D341Med (cell line): ENCODE results near the gene DNM1.

ENCODE experiments used
- DNase-seq: peaks from one replicate; pipeline ENCODE4 v3.0.0; 2012; ENCODE audit warnings: low spot score

Gene DNM1

DNA sequence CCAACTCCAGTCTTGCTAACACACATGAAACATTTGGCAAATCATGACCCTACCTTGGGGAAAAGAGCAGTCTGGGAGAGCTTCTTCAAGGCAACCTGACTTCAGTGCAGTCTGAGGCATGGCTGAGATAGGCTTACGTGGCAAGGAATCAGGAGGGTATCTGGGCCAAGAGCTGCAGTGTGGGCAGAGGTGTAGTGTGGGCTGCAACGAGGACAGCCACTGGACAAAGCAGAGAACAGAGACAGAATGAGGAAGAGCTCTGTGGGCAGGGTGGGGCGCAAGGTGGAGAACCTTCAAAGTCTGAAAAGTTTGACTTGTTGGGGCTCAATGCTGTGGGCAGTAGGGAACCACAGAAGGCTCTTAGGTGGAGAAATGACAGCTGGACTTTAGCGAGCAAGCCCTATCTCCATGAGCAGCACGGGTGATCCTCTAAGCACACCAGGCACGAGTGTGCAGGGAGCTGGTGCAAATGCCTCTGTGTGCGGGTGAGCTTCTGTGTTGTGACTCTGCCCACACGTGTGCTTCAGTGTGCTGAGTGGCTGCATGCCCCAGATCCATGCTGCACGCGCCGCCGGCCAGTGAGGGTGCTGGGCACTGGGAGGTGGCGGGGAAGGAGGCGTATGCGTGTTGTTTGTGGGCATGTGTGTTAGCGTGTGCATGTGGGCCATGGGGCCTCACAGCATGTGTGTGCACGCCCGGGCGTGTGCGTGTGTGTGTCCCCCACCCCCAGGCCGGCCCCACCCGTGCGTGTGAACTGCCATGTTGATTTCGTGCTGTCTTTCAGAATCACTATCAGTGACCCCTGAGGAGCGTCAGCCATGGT lies 49.3 kb downstream of the DNM1 start:
- no peak for DNase-seq

DNA sequence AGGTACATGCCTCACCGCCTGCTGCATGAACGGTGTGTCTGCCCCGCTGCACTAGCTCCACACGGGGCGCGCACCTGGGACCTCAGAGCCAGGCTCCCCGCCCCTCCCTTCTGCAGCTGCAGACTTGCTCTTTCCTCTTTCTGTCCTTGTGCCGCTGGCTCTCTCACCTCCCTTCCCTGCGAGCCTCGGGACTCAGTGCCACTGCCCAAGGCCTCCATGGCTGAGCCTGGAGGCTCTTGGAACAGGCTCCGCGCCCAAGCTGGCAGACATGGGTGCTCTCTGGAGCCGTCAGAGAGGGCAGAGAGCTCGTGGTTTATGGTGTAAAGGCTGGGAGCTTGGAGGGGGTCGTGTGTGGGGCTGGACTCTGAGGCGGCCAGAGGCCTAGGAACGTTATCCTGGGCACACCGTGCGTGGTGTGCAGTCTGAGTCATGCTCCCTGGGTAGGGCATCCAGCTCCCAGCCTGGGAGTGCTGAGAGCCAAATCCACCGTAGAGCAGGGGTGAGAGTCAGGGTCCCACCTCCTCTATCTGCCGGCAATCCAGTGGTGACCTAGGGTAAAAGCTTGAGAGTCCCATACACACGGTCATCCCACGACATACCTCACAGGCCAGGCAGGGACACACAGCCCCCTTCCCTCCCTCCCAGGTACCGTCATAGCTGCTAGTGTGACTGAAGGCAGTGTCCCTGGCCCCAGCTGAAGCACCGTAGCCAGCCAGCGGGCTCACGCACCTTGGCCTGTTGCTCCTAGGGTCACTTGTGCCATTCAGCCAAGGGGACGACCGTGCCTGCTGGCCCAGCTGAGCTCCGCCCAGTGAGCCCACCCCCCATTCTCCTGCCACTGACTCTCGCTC lies 50.2 kb downstream of the DNM1 start:
- no peak for DNase-seq

GRCh38 chr9:128253991-128254346 lies 50.8 kb downstream of the DNM1 start:
- DNase-seq = no peak

GRCh38 chr9:128254362-128254761 lies 51.2 kb downstream of the DNM1 start:
- DNase-seq = no peak

DNA sequence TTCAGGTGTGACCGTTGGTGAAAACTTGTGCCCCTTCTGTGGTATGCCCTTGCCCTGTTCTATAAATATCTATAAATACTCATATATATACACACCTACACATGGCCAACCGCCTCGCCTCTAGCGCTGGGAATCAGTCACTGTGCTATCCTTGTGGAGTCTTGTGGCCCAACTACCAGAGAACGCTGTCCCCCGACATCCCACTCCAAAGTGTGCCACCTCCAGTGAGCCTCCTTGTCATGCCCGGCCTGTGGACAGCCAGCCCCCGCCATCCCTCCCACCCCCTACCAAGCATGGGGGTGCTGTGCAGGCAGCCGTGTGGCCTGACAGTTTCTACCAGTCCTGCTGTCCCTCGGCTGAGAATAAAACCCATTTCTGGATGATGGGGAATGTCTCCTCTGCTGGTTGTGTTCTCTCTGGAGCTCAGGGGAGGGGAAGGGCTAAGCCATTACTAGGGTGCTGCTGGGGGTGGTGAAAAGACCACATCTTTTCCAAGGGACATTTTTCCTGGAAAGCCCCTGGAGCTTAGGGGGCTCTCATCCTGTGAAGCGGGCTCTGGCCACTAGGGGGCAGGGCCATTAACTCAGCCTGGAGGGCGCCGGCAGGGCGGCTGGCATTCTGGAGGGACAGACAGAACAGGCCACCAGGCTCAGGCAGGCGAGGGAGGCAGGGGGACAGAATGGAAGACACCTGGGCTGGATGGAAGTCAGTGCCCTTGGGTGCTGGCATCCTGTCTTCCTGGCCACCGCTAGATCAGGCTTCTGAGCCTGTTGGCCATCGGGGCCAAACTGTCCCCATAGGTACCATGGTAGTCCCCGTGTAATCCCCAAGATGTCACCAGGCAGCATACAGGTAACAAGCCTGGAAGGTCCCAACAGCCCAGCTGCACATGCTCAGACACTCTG lies 51.9 kb downstream of the DNM1 start:
- peak; percentile 89 for DNase-seq

- no peak for DNase-seq
These were observed 54.1 kb downstream of the DNM1 start for GRCh38 chr9:128257086-128257825.

- no peak for DNase-seq
These were observed 54.7 kb downstream of the DNM1 start for GRCh38 chr9:128257907-128258306.

- no peak for DNase-seq
These were observed 55.1 kb downstream of the DNM1 start for GRCh38 chr9:128258326-128258725.

GRCh38 chr9:128259156-128259555 lies 56.0 kb downstream of the DNM1 start:
- no peak for DNase-seq

DNA sequence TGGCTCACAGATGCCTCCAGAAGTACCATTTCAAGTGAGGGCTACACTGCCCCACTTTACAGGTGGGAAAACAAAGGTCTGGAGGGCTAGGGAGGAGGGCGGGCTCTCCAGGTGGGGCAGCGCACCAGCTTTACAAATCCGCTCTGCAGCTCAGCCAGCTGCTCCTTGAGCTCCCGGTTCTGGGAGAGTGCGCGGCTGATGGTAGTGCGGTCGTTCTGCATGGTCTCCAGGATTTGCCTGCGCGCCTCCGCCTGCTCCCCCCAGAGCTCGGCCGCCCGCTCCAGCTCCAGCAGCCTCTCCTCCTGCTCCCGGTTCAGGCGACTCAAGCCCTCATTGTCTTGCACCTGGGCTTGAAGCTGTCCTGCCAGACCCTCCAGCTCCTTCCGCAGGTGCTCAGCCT lies 57.2 kb downstream of the DNM1 start:
- DNase-seq = no peak

- no peak for DNase-seq
These were observed 59.5 kb downstream of the DNM1 start for GRCh38 chr9:128262687-128263086.

GRCh38 chr9:128265348-128265847 lies 62.2 kb downstream of the DNM1 start:
- no peak for DNase-seq

DNA sequence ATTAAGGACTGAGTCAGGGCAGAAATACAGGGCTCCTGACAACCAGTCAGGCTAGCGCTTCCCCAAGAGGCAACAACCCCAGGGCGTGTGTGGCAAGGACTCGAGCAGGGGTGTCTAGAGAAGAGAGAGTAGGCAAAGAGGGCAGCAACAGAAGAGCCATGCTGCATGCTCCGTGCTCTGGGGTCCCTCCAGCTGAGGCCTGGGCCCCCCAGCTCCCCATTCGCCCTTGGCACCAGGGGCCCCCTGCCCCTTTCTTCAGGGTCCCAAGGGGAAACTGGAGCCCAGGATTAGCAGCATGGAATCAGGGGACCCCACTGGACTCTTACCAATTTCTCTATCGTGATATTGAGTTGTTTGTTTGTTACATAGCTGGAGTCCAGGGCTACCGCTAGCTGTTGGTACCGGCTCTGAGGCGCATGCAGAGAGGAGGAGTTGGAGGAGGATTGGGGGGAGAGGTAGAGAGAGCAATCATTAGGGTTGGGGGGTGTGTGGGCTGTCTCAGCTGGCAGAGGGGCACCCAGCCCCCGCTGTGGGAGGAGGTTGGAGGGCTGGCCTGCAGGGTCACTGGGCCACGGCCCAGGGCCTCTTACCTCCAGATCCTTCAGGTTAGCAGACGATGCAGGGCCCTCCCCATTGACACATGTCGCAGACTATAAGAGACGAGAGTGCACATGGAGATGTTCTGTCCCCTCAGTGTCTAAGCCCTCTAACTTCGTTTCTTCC lies 63.9 kb downstream of the DNM1 start:
- no peak for DNase-seq

- no peak for DNase-seq
These were observed 67.9 kb downstream of the DNM1 start for GRCh38 chr9:128271112-128271511.

- no peak for DNase-seq
These were observed 68.3 kb downstream of the DNM1 start for GRCh38 chr9:128271512-128271911.

DNA sequence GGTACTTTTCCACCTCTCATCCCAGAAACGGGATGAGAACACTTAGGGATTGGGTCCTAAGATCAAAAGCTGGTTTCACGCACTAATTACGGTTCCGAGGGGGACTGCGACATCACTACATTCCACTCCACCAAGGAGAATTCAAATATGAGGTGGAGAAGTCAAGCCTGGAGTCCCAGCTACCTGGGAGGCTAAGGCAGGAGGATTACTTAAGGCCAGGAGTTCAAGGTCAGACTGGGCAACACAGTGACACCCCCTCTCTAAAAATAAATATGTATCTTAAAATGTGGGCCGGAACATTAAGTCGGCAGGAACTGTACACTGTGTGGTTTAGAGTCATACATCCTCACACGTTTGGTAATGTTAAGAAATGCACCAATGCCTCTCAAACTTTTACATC lies 71.1 kb downstream of the DNM1 start:
- no peak for DNase-seq

GRCh38 chr9:128275198-128276007 lies 72.2 kb downstream of the DNM1 start, which contains the start of gene GOLGA2:
Gene GOLGA2, minus strand, starts transcription at chr9:128276007. Its CDS starts 31 bp downstream, at chr9:128275976.
- DNase-seq = peak; percentile 84

- DNase-seq = peak; percentile 98
These were observed 72.9 kb downstream of the DNM1 start, which contains the start of gene SWI5 for GRCh38 chr9:128276008-128276573. Gene SWI5, plus strand, starts transcription at chr9:128276276.

- DNase-seq = peak; percentile 65
These were observed 73.5 kb downstream of the DNM1 start for GRCh38 chr9:128276574-128277270.
